Astrocyte (in vitro differentiated cells and primary cell): Measurements from ENCODE around the gene RBM24. TPM values are rescaled to one million over a fixed set of nuclear protein-coding genes. Genes with fewer than 3 reads are reported as not detected.

Experiments used
- DNase-seq: peaks from one replicate; pipeline ENCODE4 v3.0.0-alpha.2; 2010; ENCODE audit warnings: low read depth
- FAIRE-seq: peaks from 2 replicates; lab custom pipeline; 2011; peaks lifted over from hg19 to GRCh38; lab: Jason Lieb, UNC
- H2AFZ ChIP-seq: 2 replicates; pipeline ENCODE4 v1.6.0; 2012; ENCODE audit warnings: low read depth, low read length, inconsistent platforms
- H3K27ac ChIP-seq: 2 replicates; pipeline ENCODE4 v1.5.1; 2011; ENCODE audit warnings: low read depth, low read length, inconsistent platforms
- H3K27me3 ChIP-seq: 2 replicates; pipeline ENCODE4 v1.6.0; 2011; ENCODE audit warnings: low read length, inconsistent platforms; ENCODE audit not compliant: insufficient read depth
- H3K36me3 ChIP-seq: 2 replicates; pipeline ENCODE4 v1.5.1; 2011; ENCODE audit warnings: low read length, inconsistent platforms; ENCODE audit not compliant: insufficient read depth
- H3K4me1 ChIP-seq: 2 replicates; pipeline ENCODE4 v1.5.1; 2011; ENCODE audit warnings: low read length, inconsistent platforms; ENCODE audit not compliant: insufficient read depth
- H3K4me2 ChIP-seq: 2 replicates; pipeline ENCODE4 v1.6.0; 2012; ENCODE audit warnings: low read length, inconsistent platforms
- H3K4me3 ChIP-seq: 2 replicates; pipeline ENCODE4 v1.5.1; 2011; ENCODE audit warnings: low read depth, mild to moderate bottlenecking, low read length, inconsistent platforms; ENCODE audit not compliant: insufficient read depth
- H3K79me2 ChIP-seq: 2 replicates; pipeline ENCODE4 v1.6.0; 2012; ENCODE audit warnings: mild to moderate bottlenecking, low read length, inconsistent platforms; ENCODE audit not compliant: insufficient read depth
- H3K9ac ChIP-seq: 2 replicates; pipeline ENCODE4 v1.6.0; 2012; ENCODE audit warnings: mild to moderate bottlenecking, low read length, inconsistent platforms
- H3K9me3 ChIP-seq: 2 replicates; pipeline ENCODE4 v1.5.1; 2012; ENCODE audit warnings: low read depth, mild to moderate bottlenecking, low read length, inconsistent platforms; ENCODE audit not compliant: insufficient read depth
- H4K20me1 ChIP-seq: 2 replicates; pipeline ENCODE4 v1.6.0; 2012; ENCODE audit warnings: low read length, inconsistent platforms; ENCODE audit not compliant: insufficient read depth
- H3K27ac Mint-ChIP-seq: one replicate; pipeline ENCODE4 v1.8.0; 2021; ENCODE audit warnings: mild to moderate bottlenecking, mixed read lengths; ENCODE audit not compliant: unreplicated experiment
- H3K27me3 Mint-ChIP-seq: one replicate; pipeline ENCODE4 v1.8.0; 2021; ENCODE audit warnings: low read depth, mixed read lengths; ENCODE audit not compliant: unreplicated experiment
- H3K36me3 Mint-ChIP-seq: one replicate; pipeline ENCODE4 v1.8.0; 2021; ENCODE audit warnings: low read depth, mixed read lengths; ENCODE audit not compliant: unreplicated experiment
- H3K4me1 Mint-ChIP-seq: one replicate; pipeline ENCODE4 v1.8.0; 2021; ENCODE audit warnings: low read depth, mixed read lengths; ENCODE audit not compliant: unreplicated experiment
- H3K4me3 Mint-ChIP-seq: one replicate; pipeline ENCODE4 v1.8.0; 2021; ENCODE audit warnings: mild to moderate bottlenecking, moderate library complexity, mixed read lengths; ENCODE audit not compliant: unreplicated experiment
- H3K9me3 Mint-ChIP-seq: one replicate; pipeline ENCODE4 v1.8.0; 2021; ENCODE audit warnings: mild to moderate bottlenecking, mixed read lengths; ENCODE audit not compliant: unreplicated experiment
- CTCF ChIP-seq: IDR thresholded peaks from 2 replicates; pipeline ENCODE4 v1.5.1; 2011; ENCODE audit warnings: low read depth, mild to moderate bottlenecking, inconsistent platforms, low read length, moderate library complexity; ENCODE audit not compliant: insufficient read depth
- EZH2 ChIP-seq: IDR thresholded peaks from 2 replicates; pipeline ENCODE4 v1.6.1; 2012; ENCODE audit warnings: mild to moderate bottlenecking, low read length, inconsistent platforms; ENCODE audit not compliant: insufficient read depth
- total RNA-seq: library from RNA; stranded (reverse); gene quantifications from 2 replicates; pipeline ENCODE4 v1.2.1, GENCODE V29; 2021

The RBM24 gene
- total RNA-seq, 1 donor from 2014 or later, result 22.7 TPM

DNA sequence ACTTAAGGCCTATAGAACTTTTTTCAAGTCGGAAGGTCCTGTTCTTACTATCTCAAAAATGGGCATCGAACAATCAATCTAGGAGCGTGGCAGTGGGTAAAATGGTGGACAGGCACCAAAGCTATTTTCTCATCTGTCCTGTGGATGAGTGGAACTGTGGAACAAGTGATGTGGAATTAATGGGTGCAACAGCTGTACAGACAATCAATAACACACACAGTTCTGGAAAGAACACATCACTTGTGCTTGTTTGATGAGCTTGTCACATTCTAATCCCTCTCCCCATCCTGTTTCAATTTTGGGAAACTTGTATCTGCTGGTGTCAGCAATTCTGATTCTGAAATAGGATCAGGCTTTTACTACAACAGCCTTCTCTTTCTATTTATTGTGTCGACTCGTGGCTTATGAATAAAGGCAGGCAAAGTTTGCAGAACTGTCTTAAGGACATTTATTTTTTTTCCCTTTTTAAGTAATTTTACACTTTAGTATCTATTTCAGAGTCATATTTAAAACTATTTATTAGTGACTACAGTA, 11.5 kb downstream of the RBM24 start:
- Histone ChIP-seq H3K36me3 (peaks cover 21% of the 10 kb centered on the region), H3K79me2 (no peaks in the 10 kb centered on the region), H3K27me3 (no peaks in the 10 kb centered on the region), H3K4me2 (no peak overlapping the region), H3K9ac (no peak overlapping the region), H3K27ac (no peak overlapping the region), H2AFZ (no peak overlapping the region), H3K9me3 (no peaks in the 10 kb centered on the region), H3K4me1 (no peaks in the 10 kb centered on the region), H4K20me1 (peaks cover 9% of the 10 kb centered on the region), H3K4me3 (no peak overlapping the region)
- no peak for TF ChIP-seq EZH2
- no peak for TF ChIP-seq CTCF
- H3K27ac Mint-ChIP-seq, result no peak overlapping the region
- no peak overlapping the region for H3K4me3 Mint-ChIP-seq
- peaks cover 14% of the 10 kb centered on the region for H3K36me3 Mint-ChIP-seq
- H3K9me3 Mint-ChIP-seq, result peaks cover 2% of the 10 kb centered on the region
- H3K4me1 Mint-ChIP-seq, result no peaks in the 10 kb centered on the region
- peaks cover 5% of the 10 kb centered on the region for H3K27me3 Mint-ChIP-seq
- no peak for FAIRE-seq
- DNase-seq, result no peak

DNA sequence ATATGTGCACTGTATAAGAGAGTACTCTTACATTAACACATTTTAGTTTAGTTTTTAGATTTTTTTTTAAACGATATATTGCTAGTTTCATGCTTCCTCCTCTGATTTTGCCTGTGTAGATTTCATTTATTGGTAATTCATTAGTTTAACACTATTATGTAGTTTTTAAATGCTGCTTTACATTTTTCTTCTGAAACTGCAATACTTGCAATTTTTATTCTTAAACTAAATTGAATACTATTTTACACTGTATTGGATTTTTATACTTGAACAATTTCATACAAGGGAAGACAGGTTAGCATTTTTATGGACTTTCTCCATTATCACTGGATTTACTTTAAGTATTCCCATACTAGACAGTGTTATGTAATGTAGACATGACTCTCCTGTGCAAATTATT, 12.2 kb downstream of the RBM24 start:
- H3K9me3 Mint-ChIP-seq, result peaks cover 2% of the 10 kb centered on the region
- TF ChIP-seq EZH2 (no peak), CTCF (no peak)

GRCh38 chr6:17297271-17298080, 16.3 kb downstream of the RBM24 start:
- Histone ChIP-seq H3K4me1 (no peaks in the 10 kb centered on the region), H3K4me3 (no peak overlapping the region), H3K36me3 (peaks cover 10% of the 10 kb centered on the region), H3K79me2 (no peaks in the 10 kb centered on the region), H3K4me2 (no peak overlapping the region), H3K27me3 (no peaks in the 10 kb centered on the region), H3K9ac (no peak overlapping the region), H3K9me3 (no peaks in the 10 kb centered on the region), H3K27ac (no peak overlapping the region), H4K20me1 (no peaks in the 10 kb centered on the region), H2AFZ (no peak overlapping the region)
- TF ChIP-seq CTCF (no peak), EZH2 (no peak)
- Mint-ChIP-seq H3K27me3 (no peaks in the 10 kb centered on the region), H3K9me3 (peaks cover 10% of the 10 kb centered on the region), H3K4me3 (no peak overlapping the region), H3K36me3 (peaks cover 2% of the 10 kb centered on the region), H3K4me1 (peaks cover 5% of the 10 kb centered on the region), H3K27ac (no peak overlapping the region)
- no peak for FAIRE-seq
- DNase-seq, result peak; percentile 60

More for the DNA sequence above, 12.2 kb downstream of the RBM24 start:
- H3K9me3 ChIP-seq, result no peaks in the 10 kb centered on the region
- H3K4me2 ChIP-seq, result no peak overlapping the region
- FAIRE-seq (no peak), DNase-seq (no peak)
- no peak overlapping the region for H2AFZ ChIP-seq
- no peak overlapping the region for H3K9ac ChIP-seq
- peaks cover 4% of the 10 kb centered on the region for H3K27me3 Mint-ChIP-seq
- H3K27ac ChIP-seq, result no peak overlapping the region
- H3K4me1 Mint-ChIP-seq, result no peaks in the 10 kb centered on the region
- peaks cover 9% of the 10 kb centered on the region for H4K20me1 ChIP-seq
- no peaks in the 10 kb centered on the region for H3K27me3 ChIP-seq
- no peak overlapping the region for H3K4me3 ChIP-seq
- H3K79me2 ChIP-seq, result no peaks in the 10 kb centered on the region
- peaks cover 21% of the 10 kb centered on the region for H3K36me3 ChIP-seq
- no peak overlapping the region for H3K4me3 Mint-ChIP-seq
- H3K27ac Mint-ChIP-seq, result no peak overlapping the region
- peaks cover 14% of the 10 kb centered on the region for H3K36me3 Mint-ChIP-seq
- H3K4me1 ChIP-seq, result no peaks in the 10 kb centered on the region
